CD14-positive monocyte (primary cell): ENCODE data around the gene VSTM2L. TPM values are rescaled to one million over a fixed set of nuclear protein-coding genes. Genes with fewer than 3 reads are reported as not detected.

Source experiments
- DNase-seq, 3 donors: peaks; one replicate each; pipeline ENCODE4 v3.0.0-alpha.2; 2011 to 2022
- H2AFZ ChIP-seq: 2 replicates; pipeline ENCODE4 v1.6.0; 2012; ENCODE audit warnings: mild to moderate bottlenecking, low read depth, low read length, inconsistent platforms; ENCODE audit not compliant: insufficient read depth, poor library complexity, severe bottlenecking
- H3K27ac ChIP-seq, 2 donors: 1 replicate in 1 of 2; 2 replicates in 1 of 2; pipeline ENCODE4 v1.5.1; 2012 to 2013; ENCODE audit warnings: low read length in 2 of 2, control low read depth in 1 of 2, inconsistent platforms in 1 of 2, low read depth in 1 of 2, mild to moderate bottlenecking in 1 of 2
- H3K27me3 ChIP-seq, 2 donors: one replicate each; pipeline versions ENCODE4 v1.6.0 to v1.6.1; 2011 to 2013; ENCODE audit warnings: low read length in 2 of 2; ENCODE audit not compliant: control insufficient read depth in 2 of 2, insufficient read depth in 2 of 2
- H3K36me3 ChIP-seq, 2 donors: replicated peaks in 1 of 2; 1 replicate in 1 of 2; 2 replicates in 1 of 2; pipeline versions ENCODE4 v1.5.1 to v1.6.1; 2012 to 2013; ENCODE audit warnings: low read length in 2 of 2, control low read depth in 1 of 2, inconsistent platforms in 1 of 2, mild to moderate bottlenecking in 1 of 2; ENCODE audit not compliant: insufficient read depth in 2 of 2, control insufficient read depth in 1 of 2
- H3K4me1 ChIP-seq, 2 donors: 1 replicate in 1 of 2; 2 replicates in 1 of 2; pipeline versions ENCODE4 v1.5.1 to v1.6.1; 2012 to 2013; ENCODE audit warnings: low read length in 2 of 2, control low read depth in 1 of 2, inconsistent platforms in 1 of 2, mild to moderate bottlenecking in 1 of 2, moderate library complexity in 1 of 2; ENCODE audit not compliant: insufficient read depth in 2 of 2, control insufficient read depth in 1 of 2
- H3K4me2 ChIP-seq: replicated peaks from 2 replicates; pipeline ENCODE3; 2012; ENCODE audit warnings: low read length, moderate library complexity, mild to moderate bottlenecking; ENCODE audit not compliant: poor library complexity, severe bottlenecking; ENCODE audit errors: extremely low read depth
- H3K4me3 ChIP-seq, 3 experiments: fragments of 200-600 bp in 1 of 3; sonication (generic) in 1 of 3; replicated peaks in 1 of 3; 1 replicate in 2 of 3; 2 replicates in 1 of 3; pipeline ENCODE4 v1.5.1; 2011 to 2013; ENCODE audit warnings: low read length in 3 of 3, mild to moderate bottlenecking in 3 of 3, control low read depth in 2 of 3, low read depth in 2 of 3, inconsistent platforms in 1 of 3, moderate library complexity in 1 of 3
- H3K79me2 ChIP-seq: 2 replicates; pipeline ENCODE4 v1.6.0; 2012; ENCODE audit warnings: mild to moderate bottlenecking, control low read depth, inconsistent platforms, low read length, moderate library complexity; ENCODE audit not compliant: insufficient read depth
- H3K9ac ChIP-seq: 2 replicates; pipeline ENCODE4 v1.6.0; 2017; ENCODE audit warnings: low read length, mild to moderate bottlenecking; ENCODE audit not compliant: insufficient read depth, poor library complexity, severe bottlenecking
- H3K9me3 ChIP-seq, 2 donors: replicated peaks in 1 of 2; 1 replicate in 1 of 2; 2 replicates in 1 of 2; pipeline versions ENCODE4 v1.5.1 to v1.6.1; 2012 to 2013; ENCODE audit warnings: low read length in 2 of 2, control low read depth in 1 of 2; ENCODE audit not compliant: control insufficient read depth in 1 of 2, insufficient read depth in 1 of 2
- H4K20me1 ChIP-seq: 2 replicates; pipeline ENCODE4 v1.6.0; 2012; ENCODE audit warnings: mild to moderate bottlenecking, low read length, control low read depth, moderate library complexity; ENCODE audit not compliant: insufficient read depth
- H3K27ac Mint-ChIP-seq, 7 donors: one replicate each; pipeline ENCODE4 v1.8.0; 2020; ENCODE audit warnings: mild to moderate bottlenecking in 7 of 7, mixed read lengths in 7 of 7, moderate library complexity in 6 of 7, inconsistent platforms in 2 of 7
- H3K27me3 Mint-ChIP-seq, 3 donors: one replicate each; pipeline ENCODE4 v1.8.0; 2021 to 2022; ENCODE audit warnings: low read depth in 3 of 3, mild to moderate bottlenecking in 3 of 3, mixed read lengths in 3 of 3, moderate library complexity in 3 of 3, inconsistent platforms in 1 of 3
- H3K36me3 Mint-ChIP-seq, 2 donors: one replicate each; pipeline ENCODE4 v1.8.0; 2020; ENCODE audit warnings: mixed read lengths in 2 of 2, inconsistent platforms in 1 of 2, mild to moderate bottlenecking in 1 of 2
- H3K4me1 Mint-ChIP-seq: one replicate; pipeline ENCODE4 v1.8.0; 2020; ENCODE audit warnings: mild to moderate bottlenecking, mixed read lengths
- H3K4me3 Mint-ChIP-seq, 2 donors: one replicate each; pipeline ENCODE4 v1.8.0; 2020; ENCODE audit warnings: mild to moderate bottlenecking in 2 of 2, mixed read lengths in 2 of 2, moderate library complexity in 1 of 2
- H3K9me3 Mint-ChIP-seq, 7 donors: one replicate each; pipeline ENCODE4 v1.8.0; 2020 to 2022; ENCODE audit warnings: mixed read lengths in 7 of 7, mild to moderate bottlenecking in 6 of 7, moderate library complexity in 6 of 7, inconsistent platforms in 2 of 7
- CTCF ChIP-seq: fragments of 200-600 bp; IDR thresholded peaks from one replicate; pipeline ENCODE4 v1.8.0; 2022; ENCODE audit warnings: antibody characterized with exemption, mild to moderate bottlenecking
- WGBS: methylation state at CpG from one replicate; pipeline ENCODE4 v1.1.5; 2013; ENCODE audit warnings: missing lambda C conversion rate; ENCODE audit not compliant: insufficient coverage; 5-methylcytosine and 5-hydroxymethylcytosine counted together
- intact Hi-C, 2 donors: fragments of 100-400 bp; cut with micrococcal nuclease; formaldehyde crosslinking; loops; one replicate each; pipeline versions ENCODE4 v1.15.0 to v1.15.1; 2023
- polyA plus RNA-seq, 3 donors: library from polyadenylated mRNA; depleted of rRNA in 1 of 3; unstranded in 2 of 3; stranded (reverse) in 1 of 3; fragments of 300-500 nt in 2 of 3; fragments of >200 nt in 1 of 3; fragmentation: Illumina TruSeq in 2 of 3; gene quantifications; 1 replicate in 2 of 3; 2 replicates in 1 of 3; pipeline ENCODE4 v1.2.3, GENCODE V29; 2012 to 2021

VSTM2L gene
- polyA plus RNA-seq, 3 donors, result not detected

DNA sequence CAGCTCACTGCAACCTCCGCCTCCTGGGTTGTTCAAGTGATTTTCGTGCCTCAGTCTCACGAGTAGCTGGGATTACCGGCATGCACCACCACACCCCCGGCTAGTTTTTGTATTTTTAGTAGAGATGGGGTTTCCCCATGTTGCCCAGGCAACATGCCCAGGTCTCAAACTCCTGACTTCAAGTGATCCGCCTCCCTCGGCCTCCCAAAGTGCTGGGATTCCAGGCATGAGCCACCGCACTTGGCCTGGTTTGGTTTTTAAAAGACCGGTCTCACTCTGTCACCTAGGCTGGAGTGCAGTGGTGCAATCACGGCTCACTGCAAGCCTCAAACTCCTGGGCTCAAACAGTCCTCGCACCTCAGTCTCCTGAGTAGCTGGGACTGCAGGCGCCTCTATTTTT is 40.1 kb downstream of the VSTM2L start:
- H3K27me3 ChIP-seq, result no peaks in the 10 kb centered on the region
- no peaks in the 10 kb centered on the region for H3K9me3 ChIP-seq
- no peaks in the 10 kb centered on the region for H3K4me1 ChIP-seq
- H3K4me3 ChIP-seq, result no peak overlapping the region
- H3K79me2 ChIP-seq, result no peaks in the 10 kb centered on the region
- H3K36me3 Mint-ChIP-seq, result no peaks in the 10 kb centered on the region
- no peak overlapping the region for H3K9ac ChIP-seq
- intact Hi-C loops, result no loop called here
- no peak overlapping the region for H3K27ac Mint-ChIP-seq
- no peak for DNase-seq
- H3K27me3 Mint-ChIP-seq, result peaks cover 3 to 8% (median 6%) of the 10 kb centered on the region in 3 donors
- no peaks in the 10 kb centered on the region for H3K4me1 Mint-ChIP-seq
- H3K4me2 ChIP-seq, result no peak overlapping the region
- 97% methylated on average over 7 of the region's 12 CpGs for WGBS
- no peaks in the 10 kb centered on the region for H4K20me1 ChIP-seq
- no peak overlapping the region for H3K27ac ChIP-seq
- no peak overlapping the region for H2AFZ ChIP-seq
- H3K9me3 Mint-ChIP-seq, result peaks cover 0 to 8% (median 2%) of the 10 kb centered on the region in 7 donors
- TF ChIP-seq CTCF, result no peak
- H3K4me3 Mint-ChIP-seq, result no peak overlapping the region
- no peaks in the 10 kb centered on the region for H3K36me3 ChIP-seq

GRCh38 chr20:37943501-37944455 is 40.9 kb downstream of the VSTM2L start:
- Histone ChIP-seq H3K9me3 (no peaks in the 10 kb centered on the region), H3K79me2 (no peaks in the 10 kb centered on the region), H3K27me3 (no peaks in the 10 kb centered on the region), H3K9ac (no peak overlapping the region), H3K4me3 (no peak overlapping the region), H4K20me1 (no peaks in the 10 kb centered on the region), H3K27ac (no peak overlapping the region), H3K4me1 (no peaks in the 10 kb centered on the region), H3K4me2 (no peak overlapping the region), H2AFZ (no peak overlapping the region), H3K36me3 (no peaks in the 10 kb centered on the region)
- no peak for DNase-seq
- TF ChIP-seq CTCF, result no peak
- Mint-ChIP-seq H3K4me3 (no peak overlapping the region), H3K36me3 (no peaks in the 10 kb centered on the region), H3K27me3 (peaks cover 3 to 8% (median 6%) of the 10 kb centered on the region in 3 donors), H3K4me1 (no peaks in the 10 kb centered on the region), H3K27ac (no peak overlapping the region), H3K9me3 (peaks cover 0 to 12% (median 3%) of the 10 kb centered on the region in 7 donors)
- 97% methylated on average over 28 of the region's 47 CpGs for WGBS
- intact Hi-C loops, result no loop called here
